OCI-LY7 (cell line): ENCODE data around the gene ARRDC1. TPM values are rescaled to one million over a fixed set of nuclear protein-coding genes. Genes with fewer than 3 reads are reported as not detected.

ENCODE experiments used
- BruUV-seq: library from RNA; stranded (reverse); fragments of 400-500 nt; replicated peaks from 2 replicates; lab custom pipeline; 2021; lab: Mats Ljungman, UMichigan
- CTCF ChIA-PET: fragments of 300-600 bp; sonication (Branson Sonifier 250); formaldehyde crosslinking; loops from one replicate; lab custom pipeline; 2022; ENCODE audit warnings: antibody characterized with exemption; ENCODE audit not compliant: unreplicated experiment; lab: Charles Lee
- POLR2A ChIA-PET: fragments of 300-600 bp; sonication (Branson Sonifier 250); formaldehyde crosslinking; loops from one replicate; lab custom pipeline; 2022; ENCODE audit warnings: antibody characterized with exemption; lab: Charles Lee
- DNase-seq: peaks from one replicate; pipeline ENCODE4 v3.0.0-alpha.2; 2015; ENCODE audit warnings: low spot score
- H2AFZ ChIP-seq: fragments of 200-600 bp; sonication (generic), shearing (Covaris generic); 2 replicates; pipeline ENCODE4 v1.6.1; 2014; ENCODE audit warnings: mild to moderate bottlenecking, antibody characterized with exemption, low read length, moderate library complexity
- H3K27ac ChIP-seq: fragments of 200-600 bp; sonication (generic); 2 replicates; pipeline ENCODE4 v1.5.1; 2014; ENCODE audit warnings: mixed run types, low read depth, mild to moderate bottlenecking, moderate library complexity, low read length, inconsistent platforms; ENCODE audit not compliant: poor library complexity, severe bottlenecking
- H3K36me3 ChIP-seq: fragments of 200-600 bp; sonication (generic); 2 replicates; pipeline ENCODE4 v1.6.1; 2014; ENCODE audit warnings: mild to moderate bottlenecking, antibody characterized with exemption, low read length, moderate library complexity, mixed read lengths; ENCODE audit not compliant: insufficient read depth
- H3K4me1 ChIP-seq: fragments of 200-600 bp; sonication (generic); 2 replicates; pipeline ENCODE4 v1.5.1; 2014; ENCODE audit warnings: mild to moderate bottlenecking, low read length; ENCODE audit not compliant: insufficient read depth, poor library complexity, severe bottlenecking
- H3K4me2 ChIP-seq: fragments of 200-600 bp; sonication (generic); 2 replicates; pipeline ENCODE4 v1.6.1; 2014; ENCODE audit warnings: mild to moderate bottlenecking, low read length
- H3K4me3 ChIP-seq: fragments of 200-600 bp; sonication (generic); 2 replicates; pipeline ENCODE4 v1.5.1; 2014; ENCODE audit warnings: mild to moderate bottlenecking, low read depth, low read length; ENCODE audit not compliant: poor library complexity, severe bottlenecking
- H3K79me2 ChIP-seq: fragments of 200-600 bp; sonication (generic); 2 replicates; pipeline ENCODE4 v1.6.1; 2016; ENCODE audit warnings: low read depth, mild to moderate bottlenecking, low read length, moderate library complexity, mixed read lengths; ENCODE audit not compliant: insufficient read depth
- H3K9me2 ChIP-seq: fragments of 200-600 bp; sonication (generic); 2 replicates; pipeline ENCODE4 v1.6.1; 2016; ENCODE audit warnings: mild to moderate bottlenecking, low read length, mixed read lengths; ENCODE audit not compliant: insufficient read depth
- H3K9me3 ChIP-seq: fragments of 200-600 bp; sonication (generic); 2 replicates; pipeline ENCODE4 v1.6.1; 2014; ENCODE audit warnings: mild to moderate bottlenecking, mixed run types, low read length, mixed read lengths
- H4K20me1 ChIP-seq: fragments of 200-600 bp; sonication (generic); 2 replicates; pipeline ENCODE4 v1.6.1; 2014; ENCODE audit warnings: mild to moderate bottlenecking, antibody characterized with exemption, low read length, moderate library complexity, mixed read lengths; ENCODE audit not compliant: insufficient read depth
- EZH2phosphoT487 ChIP-seq: fragments of 200-600 bp; sonication (generic); IDR thresholded peaks from 2 replicates; pipeline ENCODE4 v1.6.1; 2018; ENCODE audit warnings: low read depth, borderline replicate concordance, mild to moderate bottlenecking, mixed run types, antibody characterized with exemption, low read length, moderate library complexity, mixed read lengths
- intact Hi-C: fragments of 100-400 bp; cut with micrococcal nuclease; formaldehyde crosslinking; loops from one replicate; pipeline ENCODE4 v1.10.0; 2022; ENCODE audit not compliant: unreplicated experiment
- small RNA-seq: library from RNA; depleted of rRNA; stranded (forward); fragments of <200 nt; gene quantifications from one replicate; pipeline ENCODE3, GENCODE V24; 2014
- total RNA-seq, 2 experiments: library from RNA; depleted of rRNA in 1 of 2; stranded (reverse); fragments of >200 nt in 1 of 2; shearing (Covaris generic) in 1 of 2; gene quantifications; 2 replicates each; pipeline ENCODE4 v1.2.3, GENCODE V29; 2014 to 2022

The ARRDC1 gene
- total RNA-seq, 2 experiments from 2014 or later = 59.6 to 70.3 TPM

DNA sequence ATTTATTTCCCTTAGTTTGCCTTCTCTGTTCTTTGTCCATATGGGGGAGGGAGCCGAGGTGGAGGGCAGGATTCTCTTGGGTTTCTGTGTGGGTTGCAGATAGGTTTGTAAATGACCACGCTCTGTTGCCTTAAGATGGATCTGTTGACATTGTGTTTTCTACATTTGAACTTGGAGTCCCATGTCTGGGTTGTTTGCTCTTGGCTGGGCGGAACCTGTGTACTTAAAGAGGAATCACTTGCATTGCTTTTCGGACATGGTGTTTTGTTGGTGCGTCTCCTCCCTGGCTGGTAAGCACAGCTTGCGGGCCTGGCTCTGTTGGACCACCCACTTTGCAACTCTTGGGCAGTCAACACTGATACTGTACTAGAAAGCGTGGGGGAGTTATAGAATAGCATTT is 59.2 kb downstream of the ARRDC1 start:
- peak; percentile 49 for DNase-seq
- no peaks in the 10 kb centered on the region for H3K9me2 ChIP-seq
- TF ChIP-seq EZH2phosphoT487 = no peak
- ChIA-PET POLR2A (interaction anchor here (0.7 to 2.5 kb wide), 13 partner anchors 9 to 314 kb away, joined by 3 to 10 read pairs (median 4); partner anchors contain the start of gene EHMT1), CTCF (no interaction called here)
- intact Hi-C loops = no loop called here
- peak overlapping the region; percentile 37 for H3K4me3 ChIP-seq
- no peak overlapping the region for H2AFZ ChIP-seq
- H3K4me1 ChIP-seq = peaks cover 93% of the 10 kb centered on the region
- peaks cover 97% of the 10 kb centered on the region for H3K79me2 ChIP-seq
- H3K9me3 ChIP-seq = 0 out of 2 replicates have a peak, but pooled peaks cover 5% of the 10 kb centered on the region
- BruUV-seq = no TSS peak
- peak overlapping the region; percentile 95 for H3K27ac ChIP-seq
- no peaks in the 10 kb centered on the region for H4K20me1 ChIP-seq
- H3K4me2 ChIP-seq = peak overlapping the region; percentile 81
- peaks cover 69% of the 10 kb centered on the region for H3K36me3 ChIP-seq

Small RNA genes within 50 kb of the gene (small RNA-seq; reads per million reads assigned to genes)
- not detected for gene RF00017

Other genes with a start within 250 kb of the ARRDC1 start
- gene EXD3, start 182.5 kb upstream of the ARRDC1 start, total RNA-seq (2014; rRNA removed; shearing (Covaris generic)) = 14.2 and 27.0 TPM in 2 replicates
- gene EXD3, start 182.5 kb upstream of the ARRDC1 start, total RNA-seq (2022) = 20.8 and 27.0 TPM in 2 replicates
- gene NOXA1, start 182.3 kb upstream of the ARRDC1 start, total RNA-seq (2014; rRNA removed; shearing (Covaris generic)) = not detected in 2 replicates
- not detected in 2 replicates for gene NOXA1, start 182.3 kb upstream of the ARRDC1 start, total RNA-seq (2022)
- gene ENTPD8, start 164.3 kb upstream of the ARRDC1 start, total RNA-seq (2014; rRNA removed; shearing (Covaris generic)) = not detected in 2 replicates
- not detected in 2 replicates for gene ENTPD8, start 164.3 kb upstream of the ARRDC1 start, total RNA-seq (2022)
- 15.8 and 20.3 TPM in 2 replicates for gene NSMF, start 146.4 kb upstream of the ARRDC1 start, total RNA-seq (2014; rRNA removed; shearing (Covaris generic))
- 29.0 and 29.8 TPM in 2 replicates for gene NSMF, start 146.4 kb upstream of the ARRDC1 start, total RNA-seq (2022)
- gene PNPLA7, start 55.3 kb upstream of the ARRDC1 start, total RNA-seq (2014; rRNA removed; shearing (Covaris generic)) = 0.80 and 1.5 TPM in 2 replicates
- gene PNPLA7, start 55.3 kb upstream of the ARRDC1 start, total RNA-seq (2022) = 8.5 and 10.2 TPM in 2 replicates
- gene MRPL41, start 53.8 kb upstream of the ARRDC1 start, total RNA-seq (2014; rRNA removed; shearing (Covaris generic)) = 26.4 and 38.3 TPM in 2 replicates
- 29.3 and 34.8 TPM in 2 replicates for gene MRPL41, start 53.8 kb upstream of the ARRDC1 start, total RNA-seq (2022)
- gene DPH7, start 26.8 kb upstream of the ARRDC1 start, total RNA-seq (2014; rRNA removed; shearing (Covaris generic)) = 71.7 and 72.9 TPM in 2 replicates
- 88.2 and 95.6 TPM in 2 replicates for gene DPH7, start 26.8 kb upstream of the ARRDC1 start, total RNA-seq (2022)
- gene ZMYND19, start 15.2 kb upstream of the ARRDC1 start, total RNA-seq (2014; rRNA removed; shearing (Covaris generic)) = 48.4 and 48.5 TPM in 2 replicates
- 62.2 and 65.8 TPM in 2 replicates for gene ZMYND19, start 15.2 kb upstream of the ARRDC1 start, total RNA-seq (2022)
- gene EHMT1, start 13.3 kb downstream of the ARRDC1 start, total RNA-seq (2014; rRNA removed; shearing (Covaris generic)) = 143 and 145 TPM in 2 replicates
- 291 and 295 TPM in 2 replicates for gene EHMT1, start 13.3 kb downstream of the ARRDC1 start, total RNA-seq (2022)